ENCODE results near the gene PTPRT.

DNA sequence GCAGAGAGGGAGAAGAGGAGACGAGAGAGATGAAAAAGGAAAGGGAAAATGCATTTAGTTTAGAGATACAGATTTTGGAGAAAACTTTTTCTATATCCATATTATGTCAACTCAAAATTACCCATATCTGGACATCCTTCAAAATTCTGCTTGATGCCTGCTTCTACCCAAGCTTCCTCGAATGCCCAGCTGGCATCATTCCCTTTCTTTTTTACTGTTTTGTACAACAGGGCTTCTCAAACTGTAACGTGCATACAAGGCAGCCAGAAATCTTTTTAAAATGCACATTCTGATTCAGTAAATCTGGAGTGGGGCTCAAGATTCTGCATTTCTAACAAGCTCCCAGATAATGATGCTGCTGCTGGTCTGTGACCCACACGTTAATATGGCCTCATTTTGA is 1108.8 kb downstream of the PTPRT start:
- no peak for TF ChIP-seq POLR2A (IDR thresholded peaks at IDR 0.05)
- TF ChIP-seq, protein P1, sequence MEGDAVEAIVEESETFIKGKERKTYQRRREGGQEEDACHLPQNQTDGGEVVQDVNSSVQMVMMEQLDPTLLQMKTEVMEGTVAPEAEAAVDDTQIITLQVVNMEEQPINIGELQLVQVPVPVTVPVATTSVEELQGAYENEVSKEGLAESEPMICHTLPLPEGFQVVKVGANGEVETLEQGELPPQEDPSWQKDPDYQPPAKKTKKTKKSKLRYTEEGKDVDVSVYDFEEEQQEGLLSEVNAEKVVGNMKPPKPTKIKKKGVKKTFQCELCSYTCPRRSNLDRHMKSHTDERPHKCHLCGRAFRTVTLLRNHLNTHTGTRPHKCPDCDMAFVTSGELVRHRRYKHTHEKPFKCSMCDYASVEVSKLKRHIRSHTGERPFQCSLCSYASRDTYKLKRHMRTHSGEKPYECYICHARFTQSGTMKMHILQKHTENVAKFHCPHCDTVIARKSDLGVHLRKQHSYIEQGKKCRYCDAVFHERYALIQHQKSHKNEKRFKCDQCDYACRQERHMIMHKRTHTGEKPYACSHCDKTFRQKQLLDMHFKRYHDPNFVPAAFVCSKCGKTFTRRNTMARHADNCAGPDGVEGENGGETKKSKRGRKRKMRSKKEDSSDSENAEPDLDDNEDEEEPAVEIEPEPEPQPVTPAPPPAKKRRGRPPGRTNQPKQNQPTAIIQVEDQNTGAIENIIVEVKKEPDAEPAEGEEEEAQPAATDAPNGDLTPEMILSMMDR (IDR thresholded peaks at IDR 0.05), result no peak

Data from Peyer's patch (tissue), 4 donors.